Measurements from ENCODE around the gene PDE4D. TPM values are rescaled to one million over a fixed set of nuclear protein-coding genes. Genes with fewer than 3 reads are reported as not detected.

The PDE4D gene
- total and polyA plus RNA-seq, 3 experiments from 2014 or later, result 5.6 to 18.3 (median 17.7) TPM

- Histone ChIP-seq H3K27ac (ENCODE audit: low read depth, low read length) (no peak overlapping the region), H3K4me3 (ENCODE audit: low read length) (no peak overlapping the region), H3K27me3 (ENCODE audit: insufficient read depth, low read length, poor library complexity, severe bottlenecking) (no peaks in the 10 kb centered on the region), H3K4me1 (ENCODE audit: insufficient read depth, low read length) (no peaks in the 10 kb centered on the region), H3K36me3 (ENCODE audit: insufficient read depth, low read length) (no peaks in the 10 kb centered on the region), H3K9me3 (ENCODE audit: low read length) (no peaks in the 10 kb centered on the region)
- ChIA-PET CTCF (no interaction called here), POLR2A (no interaction called here)
- Mint-ChIP-seq H3K27me3 (no peaks in the 10 kb centered on the region), H3K27ac (no peak overlapping the region), H3K4me1 (no peaks in the 10 kb centered on the region), H3K9me3 (peaks cover 0 to 4% (median 3%) of the 10 kb centered on the region in 5 donors), H3K4me3 (no peak overlapping the region), H3K36me3 (no peaks in the 10 kb centered on the region)
- DNase-seq, result no peak
These were observed 443.5 kb downstream of the PDE4D start for GRCh38 chr5:59449905-59450644.

- ChIA-PET CTCF (no interaction called here), POLR2A (no interaction called here)
- H3K36me3 ChIP-seq (ENCODE audit: insufficient read depth, low read length), result no peaks in the 10 kb centered on the region
- H3K27ac ChIP-seq (ENCODE audit: low read depth, low read length), result no peak overlapping the region
- H3K4me3 ChIP-seq (ENCODE audit: low read length), result no peak overlapping the region
- no peak overlapping the region for H3K4me3 Mint-ChIP-seq
- H3K9me3 Mint-ChIP-seq, result peaks cover 0 to 6% (median 0%) of the 10 kb centered on the region in 5 donors
- H3K9me3 ChIP-seq (ENCODE audit: low read length), result no peaks in the 10 kb centered on the region
- no peaks in the 10 kb centered on the region for H3K36me3 Mint-ChIP-seq
- H3K27me3 Mint-ChIP-seq, result peaks cover 0 to 3% of the 10 kb centered on the region in 2 donors
- H3K4me1 ChIP-seq (ENCODE audit: insufficient read depth, low read length), result no peaks in the 10 kb centered on the region
- no peaks in the 10 kb centered on the region for H3K4me1 Mint-ChIP-seq
- H3K27ac Mint-ChIP-seq, result no peak overlapping the region
- no peaks in the 10 kb centered on the region for H3K27me3 ChIP-seq (ENCODE audit: insufficient read depth, low read length, poor library complexity, severe bottlenecking)
- DNase-seq, result no peak
These were observed 447.2 kb downstream of the PDE4D start for GRCh38 chr5:59446356-59446755.

- CTCF ChIA-PET, result no interaction called here
- H3K4me1 Mint-ChIP-seq, result no peaks in the 10 kb centered on the region
- no peak overlapping the region for H3K4me3 ChIP-seq (ENCODE audit: low read length)
- H3K27ac ChIP-seq (ENCODE audit: low read depth, low read length), result no peak overlapping the region
- no peak overlapping the region for H3K4me3 Mint-ChIP-seq
- H3K36me3 ChIP-seq (ENCODE audit: insufficient read depth, low read length), result no peaks in the 10 kb centered on the region
- H3K4me1 ChIP-seq (ENCODE audit: insufficient read depth, low read length), result no peaks in the 10 kb centered on the region
- no peaks in the 10 kb centered on the region for H3K9me3 ChIP-seq (ENCODE audit: low read length)
- H3K27ac Mint-ChIP-seq, result no peak overlapping the region
- H3K27me3 Mint-ChIP-seq, result peaks cover 0 to 3% of the 10 kb centered on the region in 2 donors
- POLR2A ChIA-PET, result no interaction called here
- DNase-seq, result no peak
- H3K27me3 ChIP-seq (ENCODE audit: insufficient read depth, low read length, poor library complexity, severe bottlenecking), result no peaks in the 10 kb centered on the region
- H3K9me3 Mint-ChIP-seq, result peaks cover 0 to 6% (median 0%) of the 10 kb centered on the region in 5 donors
- H3K36me3 Mint-ChIP-seq, result no peaks in the 10 kb centered on the region
These were observed 447.8 kb downstream of the PDE4D start for GRCh38 chr5:59445741-59446140.

- H3K36me3 Mint-ChIP-seq, result no peaks in the 10 kb centered on the region
- Histone ChIP-seq H3K9me3 (ENCODE audit: low read length) (no peaks in the 10 kb centered on the region), H3K36me3 (ENCODE audit: insufficient read depth, low read length) (no peaks in the 10 kb centered on the region), H3K4me1 (ENCODE audit: insufficient read depth, low read length) (no peaks in the 10 kb centered on the region), H3K27me3 (ENCODE audit: insufficient read depth, low read length, poor library complexity, severe bottlenecking) (no peaks in the 10 kb centered on the region), H3K27ac (ENCODE audit: low read depth, low read length) (no peak overlapping the region), H3K4me3 (ENCODE audit: low read length) (no peak overlapping the region)
- no peak for DNase-seq
- peaks cover 0 to 5% (median 0%) of the 10 kb centered on the region in 5 donors for H3K9me3 Mint-ChIP-seq
- no peak overlapping the region for H3K27ac Mint-ChIP-seq
- ChIA-PET CTCF (no interaction called here), POLR2A (no interaction called here)
- no peaks in the 10 kb centered on the region for H3K4me1 Mint-ChIP-seq
- peaks cover 0 to 21% of the 10 kb centered on the region in 2 donors for H3K27me3 Mint-ChIP-seq
- H3K4me3 Mint-ChIP-seq, result no peak overlapping the region
These were observed 454.2 kb downstream of the PDE4D start for GRCh38 chr5:59439303-59439702.

- Histone ChIP-seq H3K36me3 (ENCODE audit: insufficient read depth, low read length) (no peaks in the 10 kb centered on the region), H3K4me1 (ENCODE audit: insufficient read depth, low read length) (no peaks in the 10 kb centered on the region), H3K4me3 (ENCODE audit: low read length) (no peak overlapping the region), H3K27me3 (ENCODE audit: insufficient read depth, low read length, poor library complexity, severe bottlenecking) (no peaks in the 10 kb centered on the region), H3K27ac (ENCODE audit: low read depth, low read length) (no peak overlapping the region), H3K9me3 (ENCODE audit: low read length) (no peaks in the 10 kb centered on the region)
- Mint-ChIP-seq H3K4me3 (no peak overlapping the region), H3K27ac (no peak overlapping the region), H3K4me1 (no peaks in the 10 kb centered on the region), H3K36me3 (no peaks in the 10 kb centered on the region), H3K27me3 (peaks cover 0 to 20% of the 10 kb centered on the region in 2 donors), H3K9me3 (no peaks in the 10 kb centered on the region)
- ChIA-PET CTCF (no interaction called here), POLR2A (no interaction called here)
- no peak for DNase-seq
These were observed 456.4 kb downstream of the PDE4D start for GRCh38 chr5:59437176-59437575.

- Mint-ChIP-seq H3K9me3 (no peaks in the 10 kb centered on the region), H3K36me3 (no peaks in the 10 kb centered on the region), H3K27ac (no peak overlapping the region), H3K4me1 (no peaks in the 10 kb centered on the region), H3K27me3 (peaks cover 1 to 20% of the 10 kb centered on the region in 2 donors), H3K4me3 (no peak overlapping the region)
- POLR2A ChIA-PET, result no interaction called here
- CTCF ChIA-PET, result no interaction called here
- Histone ChIP-seq H3K4me1 (ENCODE audit: insufficient read depth, low read length) (no peaks in the 10 kb centered on the region), H3K9me3 (ENCODE audit: low read length) (no peaks in the 10 kb centered on the region), H3K4me3 (ENCODE audit: low read length) (no peak overlapping the region), H3K27ac (ENCODE audit: low read depth, low read length) (no peak overlapping the region), H3K27me3 (ENCODE audit: insufficient read depth, low read length, poor library complexity, severe bottlenecking) (no peaks in the 10 kb centered on the region), H3K36me3 (ENCODE audit: insufficient read depth, low read length) (no peaks in the 10 kb centered on the region)
- DNase-seq, result no peak
These were observed 457.0 kb downstream of the PDE4D start for GRCh38 chr5:59436364-59437148.

- CTCF ChIA-PET, result no interaction called here
- H3K27me3 Mint-ChIP-seq, result peaks cover 1 to 20% of the 10 kb centered on the region in 2 donors
- no peak for DNase-seq
These were observed 460.4 kb downstream of the PDE4D start for GRCh38 chr5:59433174-59433573.

GRCh38 chr5:59430066-59430685, 463.4 kb downstream of the PDE4D start:
- DNase-seq, result no peak
- Mint-ChIP-seq H3K27me3 (peaks cover 1 to 11% of the 10 kb centered on the region in 2 donors), H3K36me3 (no peaks in the 10 kb centered on the region), H3K4me3 (no peak overlapping the region), H3K4me1 (no peaks in the 10 kb centered on the region), H3K9me3 (no peaks in the 10 kb centered on the region), H3K27ac (no peak overlapping the region)
- no peak overlapping the region for H3K27ac ChIP-seq (ENCODE audit: low read depth, low read length)
- no peak overlapping the region for H3K4me3 ChIP-seq (ENCODE audit: low read length)
- no peaks in the 10 kb centered on the region for H3K27me3 ChIP-seq (ENCODE audit: insufficient read depth, low read length, poor library complexity, severe bottlenecking)
- no peaks in the 10 kb centered on the region for H3K4me1 ChIP-seq (ENCODE audit: insufficient read depth, low read length)
- ChIA-PET POLR2A (no interaction called here), CTCF (no interaction called here)
- no peaks in the 10 kb centered on the region for H3K9me3 ChIP-seq (ENCODE audit: low read length)
- H3K36me3 ChIP-seq (ENCODE audit: insufficient read depth, low read length), result no peaks in the 10 kb centered on the region

More at GRCh38 chr5:59433174-59433573, 460.4 kb downstream of the PDE4D start:
- Histone ChIP-seq H3K36me3 (ENCODE audit: insufficient read depth, low read length) (no peaks in the 10 kb centered on the region), H3K27ac (ENCODE audit: low read depth, low read length) (no peak overlapping the region), H3K4me1 (ENCODE audit: insufficient read depth, low read length) (no peaks in the 10 kb centered on the region), H3K9me3 (ENCODE audit: low read length) (no peaks in the 10 kb centered on the region), H3K4me3 (ENCODE audit: low read length) (no peak overlapping the region), H3K27me3 (ENCODE audit: insufficient read depth, low read length, poor library complexity, severe bottlenecking) (no peaks in the 10 kb centered on the region)
- no peaks in the 10 kb centered on the region for H3K4me1 Mint-ChIP-seq
- POLR2A ChIA-PET, result no interaction called here
- H3K9me3 Mint-ChIP-seq, result no peaks in the 10 kb centered on the region
- H3K4me3 Mint-ChIP-seq, result no peak overlapping the region
- no peak overlapping the region for H3K27ac Mint-ChIP-seq
- H3K36me3 Mint-ChIP-seq, result no peaks in the 10 kb centered on the region
